AML-193 (cell line): ENCODE data around the gene RSBN1L.
"Not testable (repeated sequence)": the region's sequence is repeated elsewhere in the genome, so short reads cannot be mapped to it uniquely, and the experiment has no call there.

Source experiments
- DNase-seq, 2 experiments: peaks; one replicate each; lab custom pipeline; 2025; lab: John Stamatoyannopoulos, UW

RSBN1L gene

GRCh38 chr7:77696057-77696642 is at the start of gene RSBN1L:
RSBN1L (plus strand) TSS chr7:77696459; CDS start chr7:77696470, 11 bp downstream.
- peak; percentile 98 for DNase-seq

- no peak for DNase-seq
Observed at GRCh38 chr7:77648742-77649338, 47.4 kb upstream of the RSBN1L start.

- no peak for DNase-seq
Observed at GRCh38 chr7:77649716-77650349, 46.4 kb upstream of the RSBN1L start.

- peak; percentile 47 to 57 for DNase-seq
Observed at GRCh38 chr7:77651575-77652162, 44.6 kb upstream of the RSBN1L start.

GRCh38 chr7:77652826-77653225 is 43.4 kb upstream of the RSBN1L start:
- DNase-seq = not testable (repeated sequence)

- DNase-seq = no peak
Observed at GRCh38 chr7:77653572-77653971, 42.7 kb upstream of the RSBN1L start.

GRCh38 chr7:77655356-77655755 is 40.9 kb upstream of the RSBN1L start:
- DNase-seq = no peak

- DNase-seq = no peak
Observed at GRCh38 chr7:77655836-77656455, 40.3 kb upstream of the RSBN1L start.

- peak; percentile 91 to 94 for DNase-seq
Observed at GRCh38 chr7:77657427-77658224, 38.6 kb upstream of the RSBN1L start.

- DNase-seq = no peak
Observed at GRCh38 chr7:77658928-77659327, 37.3 kb upstream of the RSBN1L start.

- DNase-seq = peak; percentile 88 to 90
Observed at GRCh38 chr7:77661816-77662215, 34.4 kb upstream of the RSBN1L start.

- DNase-seq = no peak
Observed at GRCh38 chr7:77662869-77663268, 33.4 kb upstream of the RSBN1L start.

GRCh38 chr7:77664715-77665114 is 31.5 kb upstream of the RSBN1L start:
- DNase-seq = no peak

- no peak for DNase-seq
Observed at GRCh38 chr7:77665161-77665560, 31.1 kb upstream of the RSBN1L start.

GRCh38 chr7:77667459-77668086 is 28.7 kb upstream of the RSBN1L start:
- DNase-seq = no peak

GRCh38 chr7:77674878-77675277 is 21.4 kb upstream of the RSBN1L start:
- no peak for DNase-seq

GRCh38 chr7:77679608-77680007 is 16.7 kb upstream of the RSBN1L start:
- DNase-seq = no peak

GRCh38 chr7:77680266-77680665 is 16.0 kb upstream of the RSBN1L start:
- DNase-seq = no peak

GRCh38 chr7:77684030-77684429 is 12.2 kb upstream of the RSBN1L start:
- DNase-seq = no peak

GRCh38 chr7:77685233-77685632 is 11.0 kb upstream of the RSBN1L start:
- peak; percentile 27 to 32 for DNase-seq

- DNase-seq = no peak
Observed at GRCh38 chr7:77687100-77687746, 9.0 kb upstream of the RSBN1L start.
